Measurements from ENCODE around the gene ADRB2.

DNA sequence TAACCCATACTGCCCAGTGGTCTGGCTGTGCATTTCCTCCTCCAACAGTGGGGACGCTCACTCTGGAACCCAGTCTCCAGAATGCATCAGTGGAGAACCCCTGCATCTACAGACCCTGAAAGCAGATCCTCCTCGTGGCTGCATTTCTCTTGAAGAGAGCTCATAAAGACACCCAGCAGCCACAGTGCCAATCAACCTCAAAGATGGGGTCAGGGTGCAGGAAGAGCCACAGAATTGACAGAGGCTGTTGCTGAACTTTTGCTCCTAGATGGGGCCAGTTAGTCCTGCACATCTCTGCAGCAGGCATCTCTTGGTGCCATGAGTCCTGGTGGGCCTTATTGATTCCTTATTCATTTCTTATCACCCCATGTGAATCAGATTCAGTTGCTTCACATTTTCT, 39.6 kb downstream of the ADRB2 start:
- TF ChIP-seq CTCF (IDR thresholded peaks at IDR 0.05; ENCODE audit: insufficient read depth, low read length) (no peak), POLR2AphosphoS5 (IDR thresholded peaks at IDR 0.05; ENCODE audit: low read depth) (no peak), GABPA (IDR thresholded peaks at IDR 0.05; ENCODE audit: low read depth) (no peak), SPI1 (IDR thresholded peaks at IDR 0.05; ENCODE audit: borderline replicate concordance, low read depth) (no peak)
- TF ChIP-seq, protein P1, sequence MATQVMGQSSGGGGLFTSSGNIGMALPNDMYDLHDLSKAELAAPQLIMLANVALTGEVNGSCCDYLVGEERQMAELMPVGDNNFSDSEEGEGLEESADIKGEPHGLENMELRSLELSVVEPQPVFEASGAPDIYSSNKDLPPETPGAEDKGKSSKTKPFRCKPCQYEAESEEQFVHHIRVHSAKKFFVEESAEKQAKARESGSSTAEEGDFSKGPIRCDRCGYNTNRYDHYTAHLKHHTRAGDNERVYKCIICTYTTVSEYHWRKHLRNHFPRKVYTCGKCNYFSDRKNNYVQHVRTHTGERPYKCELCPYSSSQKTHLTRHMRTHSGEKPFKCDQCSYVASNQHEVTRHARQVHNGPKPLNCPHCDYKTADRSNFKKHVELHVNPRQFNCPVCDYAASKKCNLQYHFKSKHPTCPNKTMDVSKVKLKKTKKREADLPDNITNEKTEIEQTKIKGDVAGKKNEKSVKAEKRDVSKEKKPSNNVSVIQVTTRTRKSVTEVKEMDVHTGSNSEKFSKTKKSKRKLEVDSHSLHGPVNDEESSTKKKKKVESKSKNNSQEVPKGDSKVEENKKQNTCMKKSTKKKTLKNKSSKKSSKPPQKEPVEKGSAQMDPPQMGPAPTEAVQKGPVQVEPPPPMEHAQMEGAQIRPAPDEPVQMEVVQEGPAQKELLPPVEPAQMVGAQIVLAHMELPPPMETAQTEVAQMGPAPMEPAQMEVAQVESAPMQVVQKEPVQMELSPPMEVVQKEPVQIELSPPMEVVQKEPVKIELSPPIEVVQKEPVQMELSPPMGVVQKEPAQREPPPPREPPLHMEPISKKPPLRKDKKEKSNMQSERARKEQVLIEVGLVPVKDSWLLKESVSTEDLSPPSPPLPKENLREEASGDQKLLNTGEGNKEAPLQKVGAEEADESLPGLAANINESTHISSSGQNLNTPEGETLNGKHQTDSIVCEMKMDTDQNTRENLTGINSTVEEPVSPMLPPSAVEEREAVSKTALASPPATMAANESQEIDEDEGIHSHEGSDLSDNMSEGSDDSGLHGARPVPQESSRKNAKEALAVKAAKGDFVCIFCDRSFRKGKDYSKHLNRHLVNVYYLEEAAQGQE (IDR thresholded peaks at IDR 0.05; ENCODE audit: insufficient replicate concordance, low read depth): no peak
